OCI-LY7 (cell line): ENCODE measurements around the gene INTS11. TPM values are rescaled to one million over a fixed set of nuclear protein-coding genes. Genes with fewer than 3 reads are reported as not detected.

Source experiments
- BruUV-seq: library from RNA; stranded (reverse); fragments of 400-500 nt; replicated peaks from 2 replicates; lab custom pipeline; 2021; lab: Mats Ljungman, UMichigan
- CTCF ChIA-PET: fragments of 300-600 bp; sonication (Branson Sonifier 250); formaldehyde crosslinking; loops from one replicate; lab custom pipeline; 2022; ENCODE audit warnings: antibody characterized with exemption; ENCODE audit not compliant: unreplicated experiment; lab: Charles Lee
- POLR2A ChIA-PET: fragments of 300-600 bp; sonication (Branson Sonifier 250); formaldehyde crosslinking; loops from one replicate; lab custom pipeline; 2022; ENCODE audit warnings: antibody characterized with exemption; lab: Charles Lee
- DNase-seq: peaks from one replicate; pipeline ENCODE4 v3.0.0-alpha.2; 2015; ENCODE audit warnings: low spot score
- H2AFZ ChIP-seq: fragments of 200-600 bp; sonication (generic), shearing (Covaris generic); 2 replicates; pipeline ENCODE4 v1.6.1; 2014; ENCODE audit warnings: mild to moderate bottlenecking, antibody characterized with exemption, low read length, moderate library complexity
- H3K27ac ChIP-seq: fragments of 200-600 bp; sonication (generic); 2 replicates; pipeline ENCODE4 v1.5.1; 2014; ENCODE audit warnings: mixed run types, low read depth, mild to moderate bottlenecking, moderate library complexity, low read length, inconsistent platforms; ENCODE audit not compliant: poor library complexity, severe bottlenecking
- H3K36me3 ChIP-seq: fragments of 200-600 bp; sonication (generic); 2 replicates; pipeline ENCODE4 v1.6.1; 2014; ENCODE audit warnings: mild to moderate bottlenecking, antibody characterized with exemption, low read length, moderate library complexity, mixed read lengths; ENCODE audit not compliant: insufficient read depth
- H3K4me1 ChIP-seq: fragments of 200-600 bp; sonication (generic); 2 replicates; pipeline ENCODE4 v1.5.1; 2014; ENCODE audit warnings: mild to moderate bottlenecking, low read length; ENCODE audit not compliant: insufficient read depth, poor library complexity, severe bottlenecking
- H3K4me2 ChIP-seq: fragments of 200-600 bp; sonication (generic); 2 replicates; pipeline ENCODE4 v1.6.1; 2014; ENCODE audit warnings: mild to moderate bottlenecking, low read length
- H3K4me3 ChIP-seq: fragments of 200-600 bp; sonication (generic); 2 replicates; pipeline ENCODE4 v1.5.1; 2014; ENCODE audit warnings: mild to moderate bottlenecking, low read depth, low read length; ENCODE audit not compliant: poor library complexity, severe bottlenecking
- H3K79me2 ChIP-seq: fragments of 200-600 bp; sonication (generic); 2 replicates; pipeline ENCODE4 v1.6.1; 2016; ENCODE audit warnings: low read depth, mild to moderate bottlenecking, low read length, moderate library complexity, mixed read lengths; ENCODE audit not compliant: insufficient read depth
- H3K9me2 ChIP-seq: fragments of 200-600 bp; sonication (generic); 2 replicates; pipeline ENCODE4 v1.6.1; 2016; ENCODE audit warnings: mild to moderate bottlenecking, low read length, mixed read lengths; ENCODE audit not compliant: insufficient read depth
- H3K9me3 ChIP-seq: fragments of 200-600 bp; sonication (generic); 2 replicates; pipeline ENCODE4 v1.6.1; 2014; ENCODE audit warnings: mild to moderate bottlenecking, mixed run types, low read length, mixed read lengths
- H4K20me1 ChIP-seq: fragments of 200-600 bp; sonication (generic); 2 replicates; pipeline ENCODE4 v1.6.1; 2014; ENCODE audit warnings: mild to moderate bottlenecking, antibody characterized with exemption, low read length, moderate library complexity, mixed read lengths; ENCODE audit not compliant: insufficient read depth
- EZH2phosphoT487 ChIP-seq: fragments of 200-600 bp; sonication (generic); IDR thresholded peaks from 2 replicates; pipeline ENCODE4 v1.6.1; 2018; ENCODE audit warnings: low read depth, borderline replicate concordance, mild to moderate bottlenecking, mixed run types, antibody characterized with exemption, low read length, moderate library complexity, mixed read lengths
- intact Hi-C: fragments of 100-400 bp; cut with micrococcal nuclease; formaldehyde crosslinking; loops from one replicate; pipeline ENCODE4 v1.10.0; 2022; ENCODE audit not compliant: unreplicated experiment
- total RNA-seq, 2 experiments: library from RNA; depleted of rRNA in 1 of 2; stranded (reverse); fragments of >200 nt in 1 of 2; shearing (Covaris generic) in 1 of 2; gene quantifications; 2 replicates each; pipeline ENCODE4 v1.2.3, GENCODE V29; 2014 to 2022
- TF ChIP-seq, protein P1 (sequence below): fragments of 200-600 bp; sonication (generic); conservative IDR thresholded peaks from 2 replicates; pipeline ENCODE4 v1.5.1; 2014; ENCODE audit warnings: mild to moderate bottlenecking, antibody characterized with exemption, low read length, moderate library complexity, mixed read lengths

INTS11 gene
- total RNA-seq, 2 experiments from 2014 or later: 142 to 146 TPM

GRCh38 chr1:1325288-1326074 is 1.0 kb upstream of the INTS11 start:
- no TSS peak for BruUV-seq
- H3K4me3 ChIP-seq: peak overlapping the region; percentile 84
- CTCF ChIA-PET: no interaction called here
- no peaks in the 10 kb centered on the region for H3K9me2 ChIP-seq
- no peaks in the 10 kb centered on the region for H3K9me3 ChIP-seq
- intact Hi-C loops: loop anchor here (2.0 kb wide), 2 partner anchors 17 to 49 kb away; partner anchors contain the start of genes AURKAIP1 and PUSL1
- peaks cover 3% of the 10 kb centered on the region; the same call in 1 of the 2 replicates for H4K20me1 ChIP-seq
- peak overlapping the region; percentile 95 for H3K4me2 ChIP-seq
- peak overlapping the region; percentile 36 for H3K27ac ChIP-seq
- no peak for TF ChIP-seq EZH2phosphoT487
- TF ChIP-seq, protein P1, sequence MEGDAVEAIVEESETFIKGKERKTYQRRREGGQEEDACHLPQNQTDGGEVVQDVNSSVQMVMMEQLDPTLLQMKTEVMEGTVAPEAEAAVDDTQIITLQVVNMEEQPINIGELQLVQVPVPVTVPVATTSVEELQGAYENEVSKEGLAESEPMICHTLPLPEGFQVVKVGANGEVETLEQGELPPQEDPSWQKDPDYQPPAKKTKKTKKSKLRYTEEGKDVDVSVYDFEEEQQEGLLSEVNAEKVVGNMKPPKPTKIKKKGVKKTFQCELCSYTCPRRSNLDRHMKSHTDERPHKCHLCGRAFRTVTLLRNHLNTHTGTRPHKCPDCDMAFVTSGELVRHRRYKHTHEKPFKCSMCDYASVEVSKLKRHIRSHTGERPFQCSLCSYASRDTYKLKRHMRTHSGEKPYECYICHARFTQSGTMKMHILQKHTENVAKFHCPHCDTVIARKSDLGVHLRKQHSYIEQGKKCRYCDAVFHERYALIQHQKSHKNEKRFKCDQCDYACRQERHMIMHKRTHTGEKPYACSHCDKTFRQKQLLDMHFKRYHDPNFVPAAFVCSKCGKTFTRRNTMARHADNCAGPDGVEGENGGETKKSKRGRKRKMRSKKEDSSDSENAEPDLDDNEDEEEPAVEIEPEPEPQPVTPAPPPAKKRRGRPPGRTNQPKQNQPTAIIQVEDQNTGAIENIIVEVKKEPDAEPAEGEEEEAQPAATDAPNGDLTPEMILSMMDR: no peak
- no peak overlapping the region for H2AFZ ChIP-seq
- H3K4me1 ChIP-seq: peaks cover 25% of the 10 kb centered on the region
- POLR2A ChIA-PET: no interaction called here
- H3K36me3 ChIP-seq: peaks cover 42% of the 10 kb centered on the region; the same call in 1 of the 2 replicates
- H3K79me2 ChIP-seq: peaks cover 40% of the 10 kb centered on the region
- DNase-seq: peak; percentile 27

DNA sequence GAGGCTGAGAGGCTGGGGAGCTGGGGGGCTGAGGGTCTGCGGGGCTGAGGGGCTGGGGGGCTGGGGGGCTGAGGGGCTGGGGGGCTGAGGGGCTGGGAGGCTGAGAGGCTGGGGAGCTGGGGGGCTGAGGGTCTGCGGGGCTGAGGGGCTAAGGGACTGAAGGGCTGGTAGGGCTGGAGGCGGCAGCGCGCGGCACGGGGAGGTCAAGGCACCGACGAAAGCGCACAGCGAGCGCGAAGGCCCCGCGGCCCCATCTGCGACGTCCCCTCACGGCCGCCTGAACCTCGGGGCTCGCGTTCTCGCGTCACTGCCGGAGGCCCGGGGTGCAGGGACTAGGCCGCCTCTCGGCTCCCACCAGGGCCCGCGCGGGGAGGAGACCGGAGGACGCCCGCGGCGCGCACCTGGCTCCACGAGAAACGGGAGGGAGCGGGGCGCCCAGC is 356 bp downstream of the INTS11 start:
- peak overlapping the region; percentile 60; the same call in 1 of the 2 replicates for H3K4me2 ChIP-seq
- H4K20me1 ChIP-seq: peaks cover 3% of the 10 kb centered on the region; the same call in 1 of the 2 replicates
- H2AFZ ChIP-seq: no peak overlapping the region
- peaks cover 47% of the 10 kb centered on the region for H3K36me3 ChIP-seq
- peak overlapping the region; percentile 84 for H3K4me3 ChIP-seq
- ChIA-PET POLR2A (no interaction called here), CTCF (no interaction called here)
- no peak for DNase-seq
- BruUV-seq: no TSS peak
- peaks cover 43% of the 10 kb centered on the region for H3K79me2 ChIP-seq
- TF ChIP-seq, protein P1: no peak
- no peak for TF ChIP-seq EZH2phosphoT487
- no peaks in the 10 kb centered on the region for H3K9me3 ChIP-seq
- peaks cover 25% of the 10 kb centered on the region for H3K4me1 ChIP-seq
- intact Hi-C loops: loop anchor here (2.0 kb wide), 2 partner anchors 15 to 51 kb away; partner anchors contain the start of genes AURKAIP1 and PUSL1
- H3K27ac ChIP-seq: peak overlapping the region; percentile 28
- H3K9me2 ChIP-seq: no peaks in the 10 kb centered on the region

GRCh38 chr1:1322952-1323351 is 1.5 kb downstream of the INTS11 start:
- H3K4me3 ChIP-seq: no peak overlapping the region
- H3K79me2 ChIP-seq: peaks cover 43% of the 10 kb centered on the region
- no peak overlapping the region for H3K27ac ChIP-seq
- no peaks in the 10 kb centered on the region for H3K9me3 ChIP-seq
- peak overlapping the region; percentile 66 for H3K4me2 ChIP-seq
- ChIA-PET POLR2A (no interaction called here), CTCF (no interaction called here)
- intact Hi-C loops: no loop called here
- no peak overlapping the region for H2AFZ ChIP-seq
- DNase-seq: no peak
- H4K20me1 ChIP-seq: peaks cover 3% of the 10 kb centered on the region; the same call in 1 of the 2 replicates
- TF ChIP-seq EZH2phosphoT487: no peak
- TF ChIP-seq, protein P1: no peak
- peaks cover 25% of the 10 kb centered on the region for H3K4me1 ChIP-seq
- H3K9me2 ChIP-seq: no peaks in the 10 kb centered on the region
- BruUV-seq: no TSS peak
- H3K36me3 ChIP-seq: peaks cover 48% of the 10 kb centered on the region
